HG02852 (cell line): ENCODE data around the gene MPDU1.
"Not testable (repeated sequence)": the region's sequence is repeated elsewhere in the genome, so short reads cannot be mapped to it uniquely, and the experiment has no call there.

Experiments used
- ATAC-seq: cut with Tn5 transposase; IDR thresholded peaks from one replicate; pipeline ENCODE4 v1.9.1; 2021; ENCODE audit warnings: mild to moderate bottlenecking, moderate library complexity; ENCODE audit not compliant: unreplicated experiment

MPDU1 gene

DNA sequence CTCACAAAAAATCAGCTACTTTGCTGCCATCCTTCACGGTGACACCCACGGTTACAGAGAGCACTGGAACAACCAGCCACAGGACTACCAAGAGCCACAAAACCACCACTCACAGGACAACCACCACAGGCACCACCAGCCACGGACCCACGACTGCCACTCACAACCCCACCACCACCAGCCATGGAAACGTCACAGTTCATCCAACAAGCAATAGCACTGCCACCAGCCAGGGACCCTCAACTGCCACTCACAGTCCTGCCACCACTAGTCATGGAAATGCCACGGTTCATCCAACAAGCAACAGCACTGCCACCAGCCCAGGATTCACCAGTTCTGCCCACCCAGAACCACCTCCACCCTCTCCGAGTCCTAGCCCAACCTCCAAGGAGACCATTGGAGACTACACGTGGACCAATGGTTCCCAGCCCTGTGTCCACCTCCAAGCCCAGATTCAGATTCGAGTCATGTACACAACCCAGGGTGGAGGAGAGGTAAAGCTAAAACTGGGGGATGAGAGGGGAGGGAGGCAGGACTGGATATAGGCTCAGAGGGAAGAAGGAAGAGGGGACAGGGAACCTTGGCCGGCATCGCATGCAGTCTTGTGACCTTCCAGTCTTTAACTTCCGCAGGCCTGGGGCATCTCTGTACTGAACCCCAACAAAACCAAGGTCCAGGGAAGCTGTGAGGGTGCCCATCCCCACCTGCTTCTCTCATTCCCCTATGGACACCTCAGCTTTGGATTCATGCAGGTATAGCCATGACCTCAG, 3.6 kb upstream of the MPDU1 start:
- no peak for ATAC-seq

DNA sequence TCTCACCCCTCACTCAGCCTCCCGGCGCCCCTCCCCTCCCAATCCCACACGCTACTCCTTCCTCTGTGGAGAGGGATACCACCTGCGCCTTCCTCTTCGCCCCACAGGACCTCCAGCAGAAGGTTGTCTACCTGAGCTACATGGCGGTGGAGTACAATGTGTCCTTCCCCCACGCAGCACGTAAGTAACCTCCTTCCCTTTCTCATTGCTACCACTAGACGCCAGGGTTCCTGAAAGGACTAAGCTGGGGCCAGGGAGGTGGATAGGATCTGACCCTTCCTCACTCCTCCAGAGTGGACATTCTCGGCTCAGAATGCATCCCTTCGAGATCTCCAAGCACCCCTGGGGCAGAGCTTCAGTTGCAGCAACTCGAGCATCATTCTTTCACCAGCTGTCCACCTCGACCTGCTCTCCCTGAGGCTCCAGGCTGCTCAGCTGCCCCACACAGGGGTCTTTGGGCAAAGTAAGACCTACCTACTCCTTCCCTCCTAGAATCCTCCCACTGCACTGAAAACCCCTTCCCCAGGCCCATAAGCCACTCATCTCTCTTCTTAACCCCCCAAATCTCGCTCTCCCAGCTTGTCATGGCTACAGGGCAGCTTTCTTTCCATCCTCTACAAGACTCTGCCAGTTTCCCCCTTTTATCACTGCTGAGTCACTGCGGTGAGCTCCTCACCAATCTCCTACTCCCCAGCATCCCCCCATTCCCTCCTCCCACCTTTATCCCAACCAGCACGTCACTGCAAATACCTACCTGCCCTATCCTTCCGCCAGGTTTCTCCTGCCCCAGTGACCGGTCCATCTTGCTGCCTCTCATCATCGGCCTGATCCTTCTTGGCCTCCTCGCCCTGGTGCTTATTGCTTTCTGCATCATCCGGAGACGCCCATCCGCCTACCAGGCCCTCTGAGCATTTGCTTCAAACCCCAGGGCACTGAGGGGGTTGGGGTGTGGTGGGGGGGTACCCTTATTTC, 2.8 kb upstream of the MPDU1 start:
- ATAC-seq = no peak

DNA sequence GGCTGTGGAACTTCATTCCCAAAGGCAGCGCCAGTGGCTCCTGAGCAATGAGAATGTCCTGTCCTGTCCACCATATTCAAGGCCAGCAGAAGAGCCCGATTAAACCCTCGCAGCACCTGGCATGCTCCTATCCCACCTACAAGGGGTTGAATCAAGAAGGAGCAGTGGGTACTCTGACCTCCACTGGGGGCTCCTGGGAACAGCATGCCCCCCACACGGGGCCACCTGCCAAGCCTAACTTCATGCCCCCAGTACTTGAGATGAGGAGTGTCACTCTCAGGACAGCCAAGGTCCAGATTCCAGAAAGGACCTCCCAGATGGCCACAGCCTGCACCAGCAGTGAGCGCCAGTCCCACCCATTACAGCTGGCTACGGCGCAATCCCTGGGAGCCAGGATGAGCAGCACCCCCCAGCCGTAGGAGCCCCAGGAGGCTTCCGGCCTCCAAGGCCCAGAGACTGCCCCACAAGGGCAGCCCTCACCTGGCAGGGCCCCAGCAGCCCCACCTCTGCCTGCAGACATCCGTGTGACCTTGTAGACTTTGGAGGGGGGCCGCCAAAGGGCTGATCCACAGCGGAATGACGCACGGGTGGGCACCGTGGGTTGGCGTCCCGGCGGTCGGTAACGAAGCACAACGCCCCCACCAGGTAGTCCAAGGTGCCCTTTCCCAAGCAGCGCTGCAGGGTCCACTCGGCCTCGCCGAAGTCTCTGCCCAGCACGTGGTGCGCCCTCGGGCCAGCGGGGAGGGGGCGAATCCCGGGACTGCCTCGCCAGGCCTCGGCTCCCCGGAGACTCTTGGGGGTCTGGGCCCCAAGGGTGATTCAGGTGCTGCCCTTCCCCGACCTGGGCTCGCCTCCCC, 1.0 kb upstream of the MPDU1 start:
- ATAC-seq = no peak

DNA sequence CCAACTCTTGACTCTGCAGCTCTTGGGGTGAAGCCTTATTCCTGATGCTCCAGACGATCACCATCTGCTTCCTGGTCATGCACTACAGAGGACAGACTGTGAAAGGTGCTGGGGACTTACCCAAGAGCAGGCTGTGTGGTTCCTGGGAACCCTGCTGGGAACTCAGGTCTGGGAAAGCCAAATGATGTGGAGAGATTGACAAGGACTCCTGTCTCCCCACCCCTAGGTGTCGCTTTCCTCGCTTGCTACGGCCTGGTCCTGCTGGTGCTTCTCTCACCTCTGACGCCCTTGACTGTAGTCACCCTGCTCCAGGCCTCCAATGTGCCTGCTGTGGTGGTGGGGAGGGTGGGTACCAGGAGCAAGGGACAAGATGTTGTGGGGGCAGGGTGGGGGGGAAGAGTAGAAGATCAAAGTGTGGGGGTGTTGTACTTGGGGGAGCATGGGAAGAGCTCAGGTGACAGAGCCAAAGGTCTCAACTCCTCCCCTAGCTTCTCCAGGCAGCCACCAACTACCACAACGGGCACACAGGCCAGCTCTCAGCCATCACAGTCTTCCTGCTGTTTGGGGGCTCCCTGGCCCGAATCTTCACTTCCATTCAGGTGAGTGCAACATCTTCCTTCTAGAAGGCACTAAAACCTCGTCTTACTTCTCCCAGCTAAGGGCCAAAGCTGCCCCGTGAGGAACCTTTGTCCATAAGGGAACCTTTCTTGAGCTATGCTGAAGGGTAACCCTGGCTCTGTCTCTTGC, 3.2 kb downstream of the MPDU1 start:
- no peak for ATAC-seq

DNA sequence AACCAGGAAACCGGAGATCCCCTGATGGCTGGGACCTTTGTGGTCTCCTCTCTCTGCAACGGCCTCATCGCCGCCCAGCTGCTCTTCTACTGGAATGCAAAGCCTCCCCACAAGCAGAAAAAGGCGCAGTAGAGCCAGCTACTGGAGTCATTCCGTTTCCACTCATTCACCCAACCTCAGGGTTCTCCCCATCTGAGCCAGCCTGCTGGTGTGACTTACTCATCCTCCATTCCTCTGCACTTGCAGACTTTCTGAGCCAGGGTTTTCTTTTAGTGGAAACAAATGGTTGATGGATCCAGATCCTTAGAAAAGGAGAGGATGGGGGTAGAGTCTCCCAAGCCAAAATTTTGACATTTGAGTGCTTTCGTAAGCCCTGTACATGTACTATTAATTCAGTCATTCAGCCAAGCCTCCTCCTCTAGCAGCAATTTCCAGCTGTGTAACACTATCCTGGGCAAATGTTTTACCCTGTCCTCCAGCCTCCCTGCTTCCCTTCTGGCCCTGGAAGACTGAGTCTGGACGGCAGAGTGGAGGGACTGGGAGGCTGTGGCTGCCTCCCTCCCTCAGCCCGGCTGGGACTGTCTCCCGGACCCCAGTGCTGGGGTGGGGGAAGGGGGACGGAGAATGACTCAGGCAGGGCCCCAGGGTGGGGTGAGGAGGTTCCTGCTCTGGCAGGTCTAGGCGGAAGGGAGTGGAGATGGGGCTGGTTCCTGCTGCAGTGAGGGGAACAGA, 3.9 kb downstream of the MPDU1 start:
- no peak for ATAC-seq

DNA sequence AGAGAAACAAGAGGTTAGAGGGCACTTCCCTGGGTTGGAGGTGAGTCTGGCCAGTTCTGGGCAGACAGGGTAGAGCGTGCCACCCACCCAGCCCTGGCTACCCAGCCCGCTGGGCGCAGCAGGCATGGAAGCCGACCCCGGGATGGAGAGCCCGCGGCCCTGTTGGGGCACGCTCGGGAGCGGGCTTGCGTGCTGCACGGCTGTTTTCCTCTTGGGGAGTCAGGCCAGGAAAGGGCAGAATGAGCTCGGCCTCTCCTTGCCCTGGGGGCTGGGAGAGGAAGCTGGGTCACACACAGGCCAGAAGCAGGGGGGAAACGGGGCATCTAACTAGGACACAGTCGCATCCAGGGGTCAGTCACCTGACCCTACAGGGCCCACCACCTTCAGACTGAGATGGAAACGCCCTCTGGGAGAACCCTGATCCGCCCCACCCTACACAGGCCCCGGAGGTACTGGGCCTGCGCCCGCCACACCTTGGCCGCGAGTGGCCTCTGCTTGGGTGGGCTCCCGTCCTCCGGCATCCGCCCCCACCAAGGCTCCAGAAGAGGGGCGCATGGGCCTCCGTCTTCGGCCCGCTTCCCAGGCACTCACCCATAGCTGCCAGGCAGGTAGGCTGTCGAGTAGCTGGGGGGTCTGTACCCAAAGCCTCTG, 5.0 kb downstream of the MPDU1 start:
- ATAC-seq = no peak

DNA sequence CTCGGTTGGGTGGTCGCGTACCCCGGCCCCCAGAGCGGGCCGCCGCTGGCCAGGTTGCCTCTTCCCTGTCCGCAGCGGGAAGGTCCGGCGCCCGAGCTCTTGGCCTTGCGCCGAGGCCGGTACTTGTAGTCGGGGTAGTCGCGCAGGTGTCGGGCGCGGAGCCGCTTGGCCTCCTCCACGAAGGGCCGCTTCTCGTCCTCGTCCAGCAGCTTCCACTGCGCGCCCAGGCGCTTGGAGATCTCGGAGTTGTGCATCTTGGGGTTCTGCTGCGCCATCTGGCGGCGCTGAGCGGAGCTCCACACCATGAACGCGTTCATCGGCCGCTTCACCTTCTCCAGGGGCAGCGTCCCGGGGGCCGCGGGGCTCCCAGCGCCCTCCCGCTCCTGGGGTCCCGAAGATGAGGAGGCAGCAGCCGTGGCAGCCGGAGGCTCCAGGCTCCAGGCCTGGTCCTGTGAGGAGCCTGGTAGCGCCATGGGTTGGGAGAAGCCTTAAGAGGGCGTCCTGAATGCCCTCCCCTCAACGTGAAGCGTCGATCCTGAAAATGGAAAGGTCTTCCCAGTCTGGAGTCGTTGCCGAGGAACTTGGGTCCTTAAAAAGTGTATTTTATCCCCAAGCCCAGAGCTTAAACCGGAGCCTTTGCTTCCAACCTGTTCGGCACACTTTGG, 5.7 kb downstream of the MPDU1 start:
- ATAC-seq = no peak

DNA sequence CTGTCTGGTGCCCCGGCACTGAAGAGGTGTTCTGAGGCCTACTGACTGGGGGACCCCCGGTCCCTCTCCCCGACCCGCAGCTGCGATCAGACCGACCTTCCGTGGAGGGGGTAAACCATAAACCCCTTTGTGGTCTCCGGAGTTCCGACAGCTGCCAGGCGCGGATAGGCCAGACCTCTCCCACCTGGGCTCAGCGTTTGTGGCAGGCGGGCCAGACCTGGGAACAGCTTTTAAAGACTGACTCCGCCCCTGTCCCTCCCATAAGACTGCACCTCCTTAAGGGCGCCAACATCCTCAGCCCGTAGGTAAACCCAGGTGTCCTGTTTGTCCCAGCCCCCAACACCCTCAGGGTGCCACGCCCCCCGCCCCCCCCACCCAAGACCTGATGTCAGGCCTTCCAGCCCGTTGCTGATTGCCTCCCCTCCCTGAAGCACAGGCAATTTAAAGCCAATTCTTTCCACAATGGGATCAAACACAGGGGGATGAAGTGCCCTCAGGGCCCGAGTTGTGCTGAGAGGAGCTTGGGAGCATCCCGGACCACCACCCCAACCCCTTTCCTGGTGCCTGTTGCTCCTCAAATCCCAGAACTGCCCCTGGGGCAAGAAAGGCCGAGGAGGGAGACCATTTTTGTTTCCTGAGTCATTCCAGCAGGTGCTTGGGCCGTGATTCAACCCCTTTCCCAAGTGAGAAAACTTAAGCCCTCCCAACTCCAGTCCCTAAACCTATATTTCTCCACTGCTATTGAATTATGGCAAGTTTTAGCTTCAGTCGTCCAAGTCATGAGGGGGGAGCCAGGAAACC, 6.4 kb downstream of the MPDU1 start, which contains the start of gene SOX15:
SOX15 (minus strand) TSS at position 204 of the 801 bp plus-strand sequence. CDS start 418 bp downstream, outside the sequence.
- no peak for ATAC-seq

DNA sequence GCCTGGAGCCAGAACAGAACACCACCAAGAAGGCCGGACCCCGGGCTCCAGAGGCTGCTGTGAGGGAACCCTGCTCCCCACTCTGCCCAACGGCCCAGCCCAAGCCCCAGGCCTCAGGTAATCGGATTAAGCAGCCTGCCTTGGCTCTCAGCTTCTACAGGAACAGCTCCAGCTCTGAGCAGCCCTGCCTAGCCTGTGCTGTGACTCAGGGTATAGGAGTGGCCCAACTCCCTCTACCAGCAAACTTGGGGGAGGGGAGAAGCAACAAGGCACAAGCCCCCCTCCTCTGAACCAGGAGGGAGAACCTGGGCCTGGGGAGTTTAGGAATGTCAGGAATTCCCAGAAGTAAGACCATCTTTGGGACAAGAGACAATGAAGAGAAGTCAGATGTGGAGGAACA, 7.1 kb downstream of the MPDU1 start:
- no peak for ATAC-seq

DNA sequence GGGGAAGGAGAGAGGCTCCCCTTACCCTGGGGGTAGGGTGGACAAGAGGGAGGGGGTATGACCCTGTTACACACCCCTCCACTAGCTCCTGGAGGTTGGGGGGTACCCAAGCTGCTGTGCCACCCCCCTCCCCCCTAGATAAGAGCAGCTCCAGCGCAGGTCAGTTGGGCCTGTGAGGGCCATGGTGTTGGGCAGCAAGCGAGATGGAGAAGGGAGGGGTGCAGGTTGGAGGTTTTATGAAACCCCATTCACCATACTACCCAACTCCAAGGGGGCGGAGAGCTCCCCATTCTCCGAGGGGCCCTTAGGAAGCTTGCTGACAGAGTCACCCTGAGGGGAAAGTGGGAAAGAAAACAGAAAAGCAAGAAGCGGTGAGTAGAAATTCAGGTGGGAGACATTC, 7.9 kb downstream of the MPDU1 start:
- no peak for ATAC-seq

DNA sequence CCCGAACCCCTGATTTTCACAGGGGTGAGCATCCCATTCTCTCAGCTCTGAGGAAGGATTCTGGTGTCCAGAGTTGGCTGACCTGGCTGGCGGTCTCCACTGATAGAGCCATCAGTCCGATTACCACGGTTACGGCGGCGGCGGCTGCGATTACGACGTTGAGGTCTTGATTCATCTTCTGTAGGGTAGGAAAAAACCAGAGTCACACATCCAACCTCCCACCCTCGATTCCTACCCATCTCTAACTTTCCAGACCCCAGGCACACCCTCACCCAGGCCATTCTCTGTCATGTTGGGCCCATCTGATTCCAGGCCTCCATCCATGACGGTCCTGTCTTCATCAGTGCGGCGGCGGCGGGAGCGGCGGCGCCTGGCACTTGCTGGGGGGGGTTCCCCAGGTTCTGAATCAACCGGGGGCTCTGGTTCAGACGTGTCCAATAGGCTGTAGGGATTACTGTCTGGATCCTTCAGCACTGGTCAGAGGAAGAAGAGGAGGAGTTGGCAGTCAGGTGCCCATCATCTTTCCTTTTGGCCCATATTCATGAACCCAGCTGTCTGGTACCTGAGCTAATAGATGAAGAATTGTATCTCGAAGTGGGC, 8.9 kb downstream of the MPDU1 start:
- ATAC-seq = no peak

DNA sequence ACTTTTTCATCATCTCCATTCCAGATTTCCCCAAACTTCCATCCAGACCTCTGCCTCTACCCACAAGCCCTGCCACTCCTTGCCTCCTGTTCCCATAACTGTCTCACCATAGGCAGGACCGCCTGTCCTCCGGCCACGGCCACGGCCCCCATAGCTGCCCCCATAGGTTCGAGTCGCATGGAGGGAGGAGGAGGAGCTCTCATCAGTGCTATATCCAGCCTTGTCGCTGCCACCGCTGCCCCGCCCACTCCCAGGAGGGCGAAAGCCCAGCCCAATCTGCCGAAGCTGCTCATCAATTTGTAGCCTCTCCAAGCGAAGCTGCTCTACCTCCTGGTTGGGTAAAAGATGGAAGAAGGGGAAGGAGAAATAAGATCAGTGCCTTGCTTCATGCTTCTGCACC, 9.6 kb downstream of the MPDU1 start:
- ATAC-seq = no peak

DNA sequence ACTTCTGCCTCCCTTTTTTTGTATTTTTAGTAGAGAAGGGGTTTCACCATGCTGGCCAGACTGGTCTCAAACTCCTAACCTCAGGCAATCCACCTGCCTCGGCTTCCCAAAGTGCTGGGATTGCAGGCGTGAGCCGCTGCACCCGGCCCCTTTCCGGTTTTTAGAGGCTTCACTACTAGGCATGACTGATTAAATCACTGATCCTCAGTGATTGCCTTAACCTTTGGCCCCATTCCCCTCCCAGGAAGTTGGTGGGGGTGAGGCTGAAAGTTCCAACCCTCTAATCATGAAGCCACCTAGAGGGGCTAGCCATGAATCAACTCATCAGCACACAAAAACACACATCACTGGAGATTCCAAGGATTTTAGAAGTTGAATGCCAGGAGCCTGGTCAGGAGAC, 13.9 kb downstream of the MPDU1 start:
- ATAC-seq = not testable (repeated sequence)

DNA sequence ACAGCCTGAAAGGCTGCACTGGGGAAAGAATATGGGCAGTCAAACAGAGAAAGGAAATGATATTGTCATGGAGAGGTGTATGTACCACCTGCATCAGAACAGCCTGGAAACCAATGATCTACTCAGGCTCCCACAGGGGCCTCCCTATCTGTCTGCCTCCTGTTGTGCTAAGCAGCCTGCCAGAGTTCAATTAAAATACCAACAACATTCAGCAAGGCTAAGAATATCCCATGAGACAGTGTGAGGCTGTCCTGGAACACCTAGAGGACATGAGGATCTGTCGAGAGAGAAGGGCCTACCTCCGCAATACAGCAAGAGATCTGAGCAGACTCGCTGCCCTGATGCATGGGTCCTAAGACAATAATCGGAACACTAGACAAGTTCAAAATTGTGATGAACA, 22.6 kb downstream of the MPDU1 start:
- no peak for ATAC-seq

DNA sequence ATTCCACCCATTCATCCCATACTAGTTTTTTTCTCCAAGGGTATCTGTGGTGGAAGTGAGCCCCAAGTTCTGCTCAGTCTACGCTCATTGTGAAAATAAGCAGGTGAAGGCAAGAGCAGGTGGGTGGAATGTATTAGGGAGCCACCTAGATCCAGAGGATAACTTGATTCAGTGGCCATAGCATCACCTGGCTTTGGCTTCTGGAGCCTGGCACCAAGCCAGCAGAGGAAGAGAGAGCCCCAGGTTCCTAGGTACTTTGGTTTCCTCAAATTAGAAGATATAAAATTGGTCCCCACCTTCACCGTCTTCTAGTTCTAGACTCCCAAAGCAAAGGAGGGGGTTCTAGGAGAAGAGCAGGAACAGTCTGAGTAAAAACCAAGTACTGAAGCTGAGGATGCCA, 27.0 kb downstream of the MPDU1 start:
- ATAC-seq = no peak

DNA sequence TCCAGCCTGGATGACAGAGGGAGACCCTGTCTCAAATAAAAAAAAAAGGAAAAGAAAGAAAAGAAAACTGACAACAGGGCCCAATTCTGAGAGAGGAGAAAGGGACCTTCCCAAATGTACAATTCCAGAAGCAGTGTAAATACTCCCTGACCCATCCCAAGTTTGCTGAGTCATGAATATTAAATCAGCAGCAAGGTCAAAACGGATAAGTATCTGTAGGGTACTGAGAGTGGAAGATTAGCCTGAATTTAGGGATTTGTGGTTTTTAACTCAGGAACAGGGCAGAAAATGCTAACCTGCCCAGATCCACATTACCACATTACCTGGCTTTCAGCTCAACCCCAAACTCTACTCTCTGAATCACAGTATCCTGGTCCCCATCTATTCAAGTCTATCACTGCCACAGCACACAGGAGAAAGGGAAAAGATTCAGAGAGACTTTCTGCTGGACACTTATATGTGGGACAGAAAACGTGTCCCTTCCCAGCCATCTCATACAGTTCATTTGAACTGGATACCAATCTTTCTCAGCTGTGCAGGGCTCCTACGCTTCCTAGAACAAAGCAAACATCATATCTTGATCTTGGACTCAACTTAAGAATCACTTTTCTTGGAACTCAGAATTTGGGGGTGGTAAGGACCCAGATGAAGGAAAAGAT, 28.1 kb downstream of the MPDU1 start:
- no peak for ATAC-seq

DNA sequence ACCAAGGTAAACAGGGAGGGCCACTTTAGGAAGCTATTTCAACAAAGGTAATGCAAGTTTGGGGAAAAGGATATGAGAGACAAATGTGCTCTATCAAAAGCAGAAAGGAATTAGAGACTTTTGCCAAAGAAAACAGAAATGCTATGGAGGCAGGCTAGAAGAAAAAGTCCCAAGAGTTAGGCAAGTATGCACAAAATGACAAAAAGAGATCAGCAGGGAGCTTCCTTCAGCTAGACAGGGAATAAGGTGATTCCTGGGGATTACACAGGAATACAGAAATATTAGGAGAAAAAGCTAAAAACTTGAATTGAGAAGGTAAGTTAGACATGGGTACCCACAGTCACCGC, 28.6 kb downstream of the MPDU1 start:
- no peak for ATAC-seq
